ENCODE data around the gene MYO3B.
"Not testable (repeated sequence)": the region's sequence is repeated elsewhere in the genome, so short reads cannot be mapped to it uniquely, and the experiment has no call there.

Gene MYO3B

GRCh38 chr2:170434900-170435621 is 257.1 kb downstream of the MYO3B start:
- DNase-seq, result no peak

DNA sequence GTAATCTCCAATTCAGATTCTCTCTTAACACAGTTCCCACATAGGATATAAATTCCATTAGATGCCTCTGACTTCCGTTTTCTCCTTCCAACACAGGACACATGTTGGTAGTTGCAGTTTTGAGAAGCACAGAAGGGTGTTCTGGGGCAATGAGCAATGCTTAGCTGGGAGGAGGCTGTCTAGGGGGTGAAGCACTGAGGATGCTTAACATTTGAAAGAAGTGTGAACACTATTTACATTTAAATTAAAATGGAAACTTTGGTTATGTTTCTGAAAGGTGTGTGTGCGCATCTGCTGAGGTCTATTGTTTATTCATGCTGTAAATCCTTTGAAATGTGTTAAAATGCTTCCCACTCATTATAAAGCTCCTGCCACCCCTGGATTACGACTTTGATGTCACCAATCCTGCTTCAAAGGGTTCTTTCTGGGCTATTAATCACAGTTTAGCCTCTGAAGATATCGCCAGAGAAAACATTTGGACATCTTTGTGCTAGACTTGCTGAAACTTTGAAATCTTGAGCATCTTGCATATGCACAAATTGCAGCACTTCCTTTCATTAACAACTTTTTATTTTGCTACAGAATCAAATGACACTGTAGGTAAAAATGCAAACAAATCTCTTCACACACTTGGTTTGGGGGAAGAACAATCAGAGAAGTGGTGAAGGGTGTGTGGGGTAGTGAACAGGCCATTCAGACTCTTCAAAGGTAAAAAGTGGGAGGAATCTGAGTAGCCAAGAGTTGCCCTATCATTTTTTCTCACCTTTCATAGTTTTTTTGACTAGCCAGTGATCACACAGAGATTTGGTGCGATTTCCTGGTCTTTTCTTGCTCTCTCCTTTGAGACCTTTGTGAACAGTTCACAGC is 258.4 kb downstream of the MYO3B start:
- no peak for DNase-seq

DNA sequence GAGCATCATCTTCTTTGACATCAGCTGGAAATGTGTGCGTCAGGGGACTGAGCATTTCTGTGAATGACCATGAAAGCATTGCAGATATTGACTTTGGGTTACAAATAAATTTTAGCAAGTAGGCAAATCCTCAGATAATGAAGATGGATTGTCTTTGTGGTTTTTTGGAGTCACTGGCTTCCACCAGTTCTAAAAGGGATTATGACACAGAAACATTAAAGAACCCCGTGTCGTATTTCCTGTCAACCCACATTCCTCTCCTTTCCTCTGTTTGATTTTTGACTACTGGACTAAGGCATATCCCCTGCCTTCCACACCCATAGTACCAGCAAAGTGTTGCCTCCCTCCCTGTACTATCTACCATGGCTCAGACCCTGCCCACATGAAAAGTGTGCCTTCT is 268.1 kb downstream of the MYO3B start:
- DNase-seq, result no peak

- no peak for DNase-seq
These were observed 271.1 kb downstream of the MYO3B start for GRCh38 chr2:170449034-170449433.

- no peak for DNase-seq
These were observed 276.8 kb downstream of the MYO3B start for GRCh38 chr2:170454471-170455372.

DNA sequence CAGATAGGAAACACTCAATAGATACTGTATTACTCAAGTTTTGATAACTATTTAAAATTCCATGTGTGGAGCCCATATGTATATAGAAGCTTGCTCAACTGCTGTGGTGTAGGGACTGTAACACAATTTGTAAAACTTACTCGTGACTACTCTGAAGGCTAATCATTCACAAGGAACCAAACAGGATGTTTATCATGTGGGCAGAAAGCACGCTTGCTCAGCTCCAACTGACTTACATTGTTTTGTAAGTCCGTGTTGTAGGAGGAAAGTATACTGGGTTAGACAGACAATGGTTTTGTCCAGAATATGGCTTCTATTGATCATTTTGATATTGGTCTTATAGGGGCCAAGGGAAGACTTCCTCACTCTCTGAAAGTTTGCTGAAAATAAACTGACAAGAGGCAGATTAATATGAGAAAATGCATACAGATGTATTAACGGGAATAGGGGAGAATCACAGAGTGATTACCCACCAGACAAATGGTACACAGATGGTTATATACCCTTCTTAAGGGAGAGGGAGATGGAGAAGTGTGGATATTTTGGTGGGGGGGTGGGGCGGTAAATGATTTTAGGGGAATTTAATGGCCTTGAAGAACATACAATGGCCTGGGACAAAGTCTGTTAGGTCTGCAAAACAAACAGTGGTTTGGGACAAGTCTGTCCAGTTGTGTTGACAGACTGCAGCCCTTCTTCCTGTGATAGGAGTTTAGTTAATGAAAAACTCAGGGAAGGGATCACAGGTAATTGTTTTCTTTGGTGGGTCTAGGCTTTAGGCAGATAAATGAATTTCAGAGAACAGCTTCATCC is 277.9 kb downstream of the MYO3B start:
- DNase-seq, result no peak

- no peak for DNase-seq
These were observed 279.0 kb downstream of the MYO3B start for GRCh38 chr2:170456914-170457313.

DNA sequence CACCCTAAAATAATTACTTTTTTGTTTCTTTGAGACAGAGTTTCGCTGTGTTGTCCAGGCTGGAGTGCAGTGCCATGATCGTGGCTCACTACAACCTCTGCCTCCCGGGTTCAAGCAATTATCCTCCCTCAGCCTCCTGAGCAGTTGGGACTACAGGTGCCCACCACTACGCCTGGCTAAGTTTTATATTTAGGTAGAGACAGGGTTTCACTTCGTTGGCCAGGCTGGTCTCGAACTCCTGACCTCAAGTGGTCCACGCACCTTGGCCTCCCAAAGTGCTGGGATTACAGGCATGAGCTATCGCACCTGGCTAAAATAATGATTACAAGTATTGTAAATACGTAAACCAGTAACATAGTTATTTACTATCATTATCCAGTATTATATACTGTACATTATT is 279.8 kb downstream of the MYO3B start:
- DNase-seq, result no peak

- no peak for DNase-seq
These were observed 283.9 kb downstream of the MYO3B start for GRCh38 chr2:170461889-170462288.

DNA sequence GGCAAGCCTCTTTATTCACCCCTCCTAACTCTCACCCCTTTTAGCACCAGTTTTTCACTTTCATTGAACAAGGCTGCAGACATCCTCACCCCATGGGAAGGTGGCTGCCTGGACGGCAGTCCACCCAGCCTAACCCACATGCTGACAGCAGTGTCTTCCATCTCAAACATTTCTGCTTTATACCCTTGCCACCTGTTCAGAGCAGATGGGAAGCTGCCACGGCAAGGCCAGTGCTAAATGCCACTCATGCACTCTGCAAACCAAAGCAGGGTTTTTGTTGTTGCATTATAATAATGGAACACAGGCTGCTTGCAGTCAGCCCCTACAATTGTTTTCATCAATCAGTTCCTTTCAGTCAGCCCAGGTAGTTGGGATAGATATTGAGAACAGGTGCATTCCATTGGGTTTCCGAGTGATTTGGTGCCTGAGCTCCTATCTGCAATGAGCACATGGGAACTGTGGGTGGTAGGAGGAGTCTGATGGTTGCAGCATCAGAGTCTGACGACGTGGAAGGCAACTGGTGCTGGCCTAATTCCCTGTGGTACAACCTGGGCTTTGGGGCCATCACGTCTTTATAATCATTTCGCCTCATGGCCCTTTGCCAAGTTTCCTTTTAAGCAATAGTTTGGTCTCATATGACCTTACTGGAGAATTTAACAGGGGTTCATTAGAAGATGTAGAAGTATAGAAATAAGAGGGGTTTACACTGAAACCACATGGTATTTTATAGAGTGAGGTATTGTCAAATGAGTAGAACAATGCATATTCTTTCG is 284.7 kb downstream of the MYO3B start:
- DNase-seq, result peak; percentile 9

- DNase-seq, result no peak
These were observed 285.2 kb downstream of the MYO3B start for GRCh38 chr2:170463206-170463537.

GRCh38 chr2:170464268-170464667 is 286.3 kb downstream of the MYO3B start:
- DNase-seq, result no peak

DNA sequence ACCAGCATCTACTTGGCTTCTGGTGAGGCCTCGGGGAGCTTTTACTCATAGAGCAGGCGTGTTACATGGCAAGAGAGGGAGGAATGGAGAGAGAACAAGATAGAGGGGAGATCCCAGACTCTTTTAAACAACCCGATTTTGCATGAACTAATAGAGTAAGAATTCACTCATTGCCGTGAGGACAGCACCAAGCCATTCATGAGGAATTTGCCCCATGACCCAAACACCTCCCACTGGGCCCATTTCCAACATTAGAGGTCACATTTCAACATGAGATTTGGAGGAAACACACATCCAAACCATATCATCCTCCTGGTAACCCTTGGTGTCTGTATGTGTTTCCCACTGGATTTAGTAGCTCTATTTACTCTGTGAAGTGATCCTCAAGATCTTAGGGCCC is 287.3 kb downstream of the MYO3B start:
- no peak for DNase-seq

DNA sequence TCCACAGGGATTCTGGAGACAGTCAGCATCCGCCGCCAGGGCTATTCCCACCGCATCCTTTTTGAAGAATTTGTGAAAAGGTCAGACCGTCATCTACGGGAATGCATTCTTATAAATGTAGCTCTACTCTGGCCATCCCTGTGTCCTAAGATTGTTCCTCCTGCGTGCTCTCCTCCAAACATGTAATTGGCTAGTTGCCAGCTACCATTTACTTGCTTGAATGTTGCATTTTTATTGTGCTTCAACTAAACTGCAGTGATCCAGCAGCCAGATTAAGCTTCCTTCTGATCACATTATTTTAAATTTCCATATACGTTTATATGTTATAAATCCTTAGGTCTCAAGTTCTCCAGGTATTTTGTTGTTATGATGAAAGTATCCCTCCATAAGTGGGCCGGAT is 288.7 kb downstream of the MYO3B start:
- DNase-seq, result no peak

DNA sequence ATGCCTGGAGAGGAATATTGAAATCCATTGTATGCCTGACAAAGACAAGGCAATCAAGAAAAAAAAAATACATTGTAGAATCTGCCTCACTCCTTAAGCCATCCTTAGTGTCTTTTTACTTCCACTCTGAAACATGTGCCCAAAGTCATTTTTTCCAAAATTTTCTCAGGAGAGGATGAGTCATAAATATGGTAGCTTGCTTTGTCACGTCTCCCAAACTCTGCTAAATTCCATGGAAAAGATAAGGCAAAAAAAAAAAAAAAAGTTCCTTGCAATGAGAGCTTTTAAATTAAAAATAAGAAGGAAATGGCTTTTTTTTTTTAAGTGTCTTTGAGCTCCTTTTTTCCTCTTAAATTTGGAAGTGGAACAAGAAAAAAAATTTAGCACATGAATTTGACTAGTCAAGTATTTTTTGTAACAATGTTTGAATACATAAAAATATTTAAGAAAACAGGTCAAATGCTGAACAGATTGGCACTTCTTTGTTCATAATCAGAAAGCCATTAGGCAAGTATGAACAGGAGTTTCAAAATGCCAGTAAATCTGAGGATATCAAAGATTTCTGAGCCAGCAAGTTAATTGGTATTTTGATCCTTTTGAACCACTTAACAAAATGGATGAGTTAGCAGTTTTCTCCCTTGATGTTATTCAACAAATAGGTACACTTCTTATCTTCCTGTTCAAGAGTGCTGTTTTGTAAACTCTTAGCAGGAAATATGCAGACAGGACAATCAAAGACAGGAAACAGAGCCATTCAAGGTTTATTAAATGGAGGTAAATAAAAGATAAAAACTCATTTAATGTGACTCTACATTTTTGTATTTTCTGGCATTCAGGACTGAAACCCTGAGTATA is 289.8 kb downstream of the MYO3B start:
- DNase-seq, result no peak

DNA sequence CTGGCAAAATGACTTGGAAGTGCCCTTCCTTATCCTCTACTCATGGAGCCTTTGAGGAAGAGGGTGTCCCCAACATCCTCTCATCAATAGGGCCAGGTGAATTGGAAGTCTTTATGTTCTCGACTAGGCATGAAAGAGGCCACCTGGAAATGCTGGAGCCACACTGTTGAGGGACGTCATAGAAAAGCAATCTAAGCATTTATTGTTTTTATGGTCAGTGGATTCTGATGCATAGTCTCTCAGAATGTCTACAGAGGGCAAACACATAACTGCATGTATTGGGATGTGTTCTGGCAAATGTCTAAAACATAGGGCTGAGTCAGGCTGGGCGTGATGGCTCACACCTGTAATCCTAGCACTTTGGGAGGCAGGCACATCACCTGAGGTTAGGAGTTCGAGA is 290.6 kb downstream of the MYO3B start:
- no peak for DNase-seq

DNA sequence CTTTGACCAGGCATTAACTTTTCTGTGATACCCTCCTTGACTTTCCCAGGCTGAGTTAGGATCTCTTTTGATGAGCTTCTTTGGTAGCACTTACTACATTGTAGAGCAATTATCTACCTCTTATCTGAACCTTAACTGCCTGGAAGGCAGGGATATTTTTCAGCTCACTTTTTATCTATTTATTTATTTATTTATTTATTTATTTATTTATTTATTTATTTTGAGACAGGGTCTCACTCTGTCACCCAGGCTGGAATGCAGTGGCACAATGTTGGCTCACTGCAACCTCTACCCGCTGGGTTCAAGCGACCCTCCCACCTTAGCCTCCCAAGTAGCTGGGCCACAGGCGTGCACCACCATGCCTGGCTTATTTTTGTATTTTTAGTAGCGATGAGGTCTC is 294.6 kb downstream of the MYO3B start:
- not testable (repeated sequence) for DNase-seq

GRCh38 chr2:170475878-170476277 is 297.9 kb downstream of the MYO3B start:
- DNase-seq, result no peak

DNA sequence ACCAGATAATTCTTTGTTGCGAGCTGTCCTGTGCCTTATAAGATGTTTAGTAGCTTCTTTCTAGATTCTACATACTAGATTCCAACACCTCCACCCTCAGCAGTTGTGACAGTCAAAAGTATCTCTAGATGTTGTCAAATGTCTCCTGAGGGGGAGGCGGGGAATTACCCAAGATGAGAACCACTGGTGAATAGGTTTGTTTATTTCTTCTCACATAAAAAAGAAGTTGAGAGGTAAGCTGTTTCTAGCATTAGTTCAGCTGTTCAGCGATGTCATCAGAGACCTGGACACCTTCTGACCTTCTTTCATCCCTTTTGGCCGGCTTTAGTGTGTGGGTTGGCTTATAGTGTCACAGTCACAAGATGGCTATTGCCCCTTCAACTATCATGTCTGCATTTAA is 299.7 kb downstream of the MYO3B start:
- DNase-seq, result no peak

DNA sequence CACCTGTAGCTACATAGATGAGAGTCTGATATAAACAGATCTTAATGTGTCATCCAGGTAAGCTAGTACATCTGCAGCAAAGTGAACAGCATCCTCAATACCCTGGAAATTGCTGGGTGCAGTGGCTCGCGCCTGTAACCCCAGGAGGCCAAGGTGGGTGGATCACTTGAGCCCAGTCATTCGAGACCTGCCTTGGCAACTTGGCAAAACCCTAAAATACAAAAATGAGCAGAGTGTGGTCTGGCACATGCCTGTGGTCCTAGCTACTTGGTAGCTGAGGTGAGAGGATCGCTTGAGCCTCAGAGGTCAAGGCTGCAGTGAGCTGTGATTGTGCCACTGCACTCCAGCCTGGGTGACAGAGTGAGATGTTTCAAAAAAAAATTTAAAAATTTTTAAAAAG is 303.3 kb downstream of the MYO3B start:
- no peak for DNase-seq

DNA sequence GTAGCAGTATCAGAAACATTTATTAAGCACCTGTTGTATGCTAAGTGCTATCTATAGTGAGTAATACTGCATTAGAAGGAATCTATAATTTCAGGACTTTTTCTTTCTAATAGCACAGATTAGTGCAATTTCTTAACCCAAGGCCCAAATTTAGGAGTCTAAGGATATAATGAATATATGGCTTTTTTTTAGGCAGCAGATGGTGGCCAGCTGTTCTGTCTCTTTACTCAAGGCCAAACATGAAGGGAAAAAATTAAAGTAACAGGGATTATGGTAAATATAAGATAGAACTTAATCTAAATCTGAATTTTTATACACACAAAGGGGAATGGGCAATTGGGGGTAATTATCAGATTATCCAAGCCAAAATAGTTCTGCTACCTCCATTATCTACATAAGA is 306.6 kb downstream of the MYO3B start:
- DNase-seq, result no peak

Measured in retina (tissue), 1 donor.